Esophagus mucosa (tissue), 1 donor: Measurements from ENCODE around the gene CCDC177. TPM values are rescaled to one million over a fixed set of nuclear protein-coding genes. Genes with fewer than 3 reads are reported as not detected.

ENCODE experiments used
- ATAC-seq: fragments of 200-7000 bp; cut with Tn5 transposase; one replicate; pipeline ENCODE4 v1.9.1; 2020
- total RNA-seq: library from RNA; stranded (reverse); gene quantifications from one replicate; pipeline ENCODE4 v1.2.4, GENCODE V29; 2023
- donor health status: DM: yes; HTN: yes; CAD: no.

The CCDC177 gene
- total RNA-seq, 1 donor from 2014 or later: not detected

- no peak for ATAC-seq
Measured at GRCh38 chr14:69528143-69528542, 46.5 kb downstream of the CCDC177 start.

DNA sequence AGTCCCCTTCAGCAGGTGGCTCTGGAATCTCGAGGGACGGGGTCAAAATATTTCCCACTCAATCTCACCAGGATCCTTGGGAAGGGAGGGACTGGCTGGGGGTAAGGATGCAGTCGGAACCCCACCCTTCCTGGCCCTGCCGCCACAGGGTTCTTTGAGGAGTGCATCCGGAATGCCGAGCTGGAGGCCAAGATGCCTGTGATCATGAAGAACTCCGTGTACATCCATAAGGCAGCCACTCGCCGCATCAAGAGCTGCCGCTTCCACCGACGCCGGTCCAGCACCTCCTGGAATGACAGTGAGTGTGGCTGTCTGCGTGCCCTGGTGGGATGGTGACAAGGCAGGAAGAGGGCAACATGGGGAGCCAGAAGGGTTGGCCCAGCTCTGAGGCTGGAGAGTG is 47.0 kb downstream of the CCDC177 start:
- no peak for ATAC-seq

DNA sequence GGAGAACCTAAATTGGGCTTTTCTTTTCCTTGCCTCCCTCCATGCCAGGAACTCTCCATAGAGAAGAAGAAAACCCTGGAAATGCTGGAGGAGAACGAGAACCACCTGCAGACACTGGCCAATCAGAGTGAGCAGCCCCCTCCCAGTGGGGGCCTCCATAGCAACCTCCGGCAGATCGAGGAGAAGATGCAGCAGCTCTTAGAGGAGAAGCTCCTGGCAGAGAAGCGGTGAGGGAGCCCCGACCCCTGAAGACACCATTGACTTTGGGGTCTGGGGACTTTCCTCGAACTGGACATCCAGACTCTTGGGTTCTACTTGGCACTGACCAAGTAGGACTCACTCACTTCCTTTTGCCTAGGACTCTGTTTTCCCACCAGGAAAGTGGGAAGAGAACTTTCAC is 48.8 kb downstream of the CCDC177 start:
- ATAC-seq: no peak

- ATAC-seq: no peak
Measured at GRCh38 chr14:69522026-69522425, 52.6 kb downstream of the CCDC177 start.

Other genes with a start within 250 kb of the CCDC177 start
- 153 TPM for gene ERH, start 176.6 kb downstream of the CCDC177 start, total RNA-seq
- gene SLC39A9, start 176.2 kb downstream of the CCDC177 start, total RNA-seq: 41.3 TPM
- not detected for gene PLEKHD1, start 90.1 kb downstream of the CCDC177 start, total RNA-seq
- 35.2 TPM for gene SUSD6, start 36.7 kb upstream of the CCDC177 start, total RNA-seq
- gene SRSF5, start 192.3 kb upstream of the CCDC177 start, total RNA-seq: 217 TPM
- gene SLC10A1, start 222.4 kb upstream of the CCDC177 start, total RNA-seq: not detected